ENCODE measurements around the gene SNU13.

- TF ChIP-seq CTCF (IDR thresholded peaks at IDR 0.05) (no peak), POLR2A (IDR thresholded peaks at IDR 0.05) (no peak)
These were observed 10.8 kb upstream of the SNU13 start, which contains the start of gene MEI1 for GRCh38 chr22:41699264-41700107.
